H1 (cell line): ENCODE results near the gene VRK3. TPM values are rescaled to one million over a fixed set of nuclear protein-coding genes. Genes with fewer than 3 reads are reported as not detected.
A peak's percentile ranks its signal among the peaks of the same experiment; 100 is the strongest.

ENCODE experiments used
- KDM4A ChIP-seq: IDR thresholded peaks from one replicate; pipeline ENCODE4 v1.7.1; 2012; ENCODE audit warnings: low read depth, mild to moderate bottlenecking, moderate library complexity, low read length, inconsistent platforms; ENCODE audit not compliant: severe bottlenecking
- RAD21 ChIP-seq, 2 experiments: IDR thresholded peaks in 1 of 2; conservative IDR thresholded peaks in 1 of 2; 2 replicates each; pipeline ENCODE4 v1.6.1; 2011; ENCODE audit warnings: low read depth in 2 of 2, low read length in 2 of 2, improper control_type of control experiment in 1 of 2, inconsistent platforms in 1 of 2, mild to moderate bottlenecking in 1 of 2, moderate library complexity in 1 of 2
- SIN3A ChIP-seq, 2 experiments: IDR thresholded peaks in 1 of 2; conservative IDR thresholded peaks in 1 of 2; 2 replicates each; pipeline ENCODE4 v1.6.1; 2011 to 2012; ENCODE audit warnings: low read length in 2 of 2, improper control_type of control experiment in 1 of 2, low read depth in 1 of 2, mild to moderate bottlenecking in 1 of 2
- TEAD4 ChIP-seq: IDR thresholded peaks from 2 replicates; pipeline ENCODE4 v1.6.1; 2012; ENCODE audit warnings: low read depth, low read length, inconsistent platforms, mixed read lengths
- polyA plus RNA-seq, 7 experiments: library from polyadenylated mRNA; depleted of rRNA in 3 of 7; stranded (reverse) in 5 of 7; unstranded in 2 of 7; fragments of >200 nt in 5 of 7; fragments of 200-250 nt in 2 of 7; gene quantifications; 1 replicate in 5 of 7; 2 replicates in 1 of 7; 4 replicates in 1 of 7; pipeline versions ENCODE4 v1.2.1 to v1.2.3, GENCODE V29; 2011 to 2013; ENCODE audit warnings: missing spikeins in 2 of 7, mixed read lengths in 2 of 7
- total RNA-seq: library from RNA; stranded (reverse); fragmentation: NEBNext Ultra II Directional; extraction: Animal tissue kit (Norgen Biotek cat#: 25700); gene quantifications from 2 replicates; pipeline ENCODE4 v1.2.1, GENCODE V29; 2021
- TF ChIP-seq, protein P1 (sequence below), 3 experiments: IDR thresholded peaks; 1 replicate in 2 of 3; 2 replicates in 1 of 3; pipeline versions ENCODE4 v1.5.1 to v1.6.1; 2011; ENCODE audit warnings: low read length in 3 of 3, mild to moderate bottlenecking in 3 of 3, inconsistent platforms in 2 of 3, low read depth in 1 of 3, moderate library complexity in 1 of 3; ENCODE audit not compliant: insufficient read depth in 1 of 3; ENCODE audit errors: control extremely low read depth in 1 of 3
- TF ChIP-seq, protein P2 (sequence below): fragments of 300-600 bp; sonication (generic); IDR thresholded peaks from 2 replicates; pipeline ENCODE4 v1.7.1; 2012; ENCODE audit warnings: low read length, moderate library complexity, mild to moderate bottlenecking, inconsistent platforms; ENCODE audit not compliant: insufficient replicate concordance

Gene VRK3
- total and polyA plus RNA-seq, 2 of the 8 experiments (the other 6 are each of a cell fraction or from before 2014, with no cell fraction given) = 21.3 to 36.1 TPM

DNA sequence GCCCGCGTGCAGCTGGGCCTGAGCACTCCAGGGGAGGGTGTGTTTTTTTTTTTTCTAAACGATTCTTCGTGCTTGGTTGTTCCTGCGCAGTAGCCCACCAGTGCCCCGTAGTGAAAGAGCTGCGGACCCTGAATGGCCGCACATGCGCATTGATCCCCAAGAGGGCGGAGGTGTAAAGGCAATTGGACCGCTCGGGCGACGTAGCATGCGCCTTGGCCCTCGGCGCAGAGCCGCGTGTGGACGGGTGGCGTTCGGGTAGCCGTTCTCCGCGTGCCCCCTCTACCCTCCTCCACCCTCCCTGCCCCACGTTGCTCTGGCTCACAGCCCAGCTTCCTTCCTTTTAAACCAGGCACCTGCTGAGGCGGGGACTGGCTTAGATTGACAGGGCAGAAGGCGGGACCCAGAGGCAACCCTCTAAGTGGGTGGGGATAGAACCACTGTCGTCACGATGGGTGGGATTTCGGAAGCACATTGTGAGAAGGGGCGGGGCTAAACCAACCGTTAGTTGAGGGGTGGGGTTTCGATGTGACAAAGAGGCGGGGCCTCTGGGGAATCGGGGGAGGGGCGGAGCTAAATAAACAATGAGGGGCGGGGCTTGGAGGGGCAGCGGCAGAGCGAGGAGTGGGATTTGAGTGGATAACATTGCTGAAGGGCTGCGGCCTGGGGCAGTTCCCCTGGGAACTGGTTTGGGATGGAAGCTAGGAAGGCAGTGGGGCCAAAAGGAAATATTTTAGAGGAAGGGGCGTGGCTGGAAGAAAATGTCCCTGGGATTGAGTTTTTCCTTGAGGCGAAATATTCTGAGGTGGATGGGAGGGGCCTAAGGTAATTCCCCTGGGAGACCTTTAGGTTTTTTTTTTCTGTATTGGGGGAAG lies 95.3 kb downstream of the VRK3 start (continued):
- TF ChIP-seq, protein P1, sequence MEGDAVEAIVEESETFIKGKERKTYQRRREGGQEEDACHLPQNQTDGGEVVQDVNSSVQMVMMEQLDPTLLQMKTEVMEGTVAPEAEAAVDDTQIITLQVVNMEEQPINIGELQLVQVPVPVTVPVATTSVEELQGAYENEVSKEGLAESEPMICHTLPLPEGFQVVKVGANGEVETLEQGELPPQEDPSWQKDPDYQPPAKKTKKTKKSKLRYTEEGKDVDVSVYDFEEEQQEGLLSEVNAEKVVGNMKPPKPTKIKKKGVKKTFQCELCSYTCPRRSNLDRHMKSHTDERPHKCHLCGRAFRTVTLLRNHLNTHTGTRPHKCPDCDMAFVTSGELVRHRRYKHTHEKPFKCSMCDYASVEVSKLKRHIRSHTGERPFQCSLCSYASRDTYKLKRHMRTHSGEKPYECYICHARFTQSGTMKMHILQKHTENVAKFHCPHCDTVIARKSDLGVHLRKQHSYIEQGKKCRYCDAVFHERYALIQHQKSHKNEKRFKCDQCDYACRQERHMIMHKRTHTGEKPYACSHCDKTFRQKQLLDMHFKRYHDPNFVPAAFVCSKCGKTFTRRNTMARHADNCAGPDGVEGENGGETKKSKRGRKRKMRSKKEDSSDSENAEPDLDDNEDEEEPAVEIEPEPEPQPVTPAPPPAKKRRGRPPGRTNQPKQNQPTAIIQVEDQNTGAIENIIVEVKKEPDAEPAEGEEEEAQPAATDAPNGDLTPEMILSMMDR (IDR thresholded peaks at IDR 0.05; ENCODE audit: control extremely low read depth in 1 of 3, insufficient read depth in 1 of 3, low read depth in 1 of 3, low read length in 3 of 3) = no peak
- TF ChIP-seq KDM4A (no peak), RAD21 (IDR thresholded peaks at IDR 0.05 in 1 of 2, conservative IDR thresholded peaks at IDR 0.05 in 1 of 2; ENCODE audit: low read depth in 2 of 2, low read length in 2 of 2) (no peak), TEAD4 (no peak), SIN3A (conservative IDR thresholded peaks at IDR 0.05 in 1 of 2, IDR thresholded peaks at IDR 0.05 in 1 of 2; ENCODE audit: low read depth in 1 of 2, low read length in 2 of 2) (peak in 1 of 2 experiments; percentile 19; a peak in 2 of 4 replicates)
- TF ChIP-seq, protein P2, sequence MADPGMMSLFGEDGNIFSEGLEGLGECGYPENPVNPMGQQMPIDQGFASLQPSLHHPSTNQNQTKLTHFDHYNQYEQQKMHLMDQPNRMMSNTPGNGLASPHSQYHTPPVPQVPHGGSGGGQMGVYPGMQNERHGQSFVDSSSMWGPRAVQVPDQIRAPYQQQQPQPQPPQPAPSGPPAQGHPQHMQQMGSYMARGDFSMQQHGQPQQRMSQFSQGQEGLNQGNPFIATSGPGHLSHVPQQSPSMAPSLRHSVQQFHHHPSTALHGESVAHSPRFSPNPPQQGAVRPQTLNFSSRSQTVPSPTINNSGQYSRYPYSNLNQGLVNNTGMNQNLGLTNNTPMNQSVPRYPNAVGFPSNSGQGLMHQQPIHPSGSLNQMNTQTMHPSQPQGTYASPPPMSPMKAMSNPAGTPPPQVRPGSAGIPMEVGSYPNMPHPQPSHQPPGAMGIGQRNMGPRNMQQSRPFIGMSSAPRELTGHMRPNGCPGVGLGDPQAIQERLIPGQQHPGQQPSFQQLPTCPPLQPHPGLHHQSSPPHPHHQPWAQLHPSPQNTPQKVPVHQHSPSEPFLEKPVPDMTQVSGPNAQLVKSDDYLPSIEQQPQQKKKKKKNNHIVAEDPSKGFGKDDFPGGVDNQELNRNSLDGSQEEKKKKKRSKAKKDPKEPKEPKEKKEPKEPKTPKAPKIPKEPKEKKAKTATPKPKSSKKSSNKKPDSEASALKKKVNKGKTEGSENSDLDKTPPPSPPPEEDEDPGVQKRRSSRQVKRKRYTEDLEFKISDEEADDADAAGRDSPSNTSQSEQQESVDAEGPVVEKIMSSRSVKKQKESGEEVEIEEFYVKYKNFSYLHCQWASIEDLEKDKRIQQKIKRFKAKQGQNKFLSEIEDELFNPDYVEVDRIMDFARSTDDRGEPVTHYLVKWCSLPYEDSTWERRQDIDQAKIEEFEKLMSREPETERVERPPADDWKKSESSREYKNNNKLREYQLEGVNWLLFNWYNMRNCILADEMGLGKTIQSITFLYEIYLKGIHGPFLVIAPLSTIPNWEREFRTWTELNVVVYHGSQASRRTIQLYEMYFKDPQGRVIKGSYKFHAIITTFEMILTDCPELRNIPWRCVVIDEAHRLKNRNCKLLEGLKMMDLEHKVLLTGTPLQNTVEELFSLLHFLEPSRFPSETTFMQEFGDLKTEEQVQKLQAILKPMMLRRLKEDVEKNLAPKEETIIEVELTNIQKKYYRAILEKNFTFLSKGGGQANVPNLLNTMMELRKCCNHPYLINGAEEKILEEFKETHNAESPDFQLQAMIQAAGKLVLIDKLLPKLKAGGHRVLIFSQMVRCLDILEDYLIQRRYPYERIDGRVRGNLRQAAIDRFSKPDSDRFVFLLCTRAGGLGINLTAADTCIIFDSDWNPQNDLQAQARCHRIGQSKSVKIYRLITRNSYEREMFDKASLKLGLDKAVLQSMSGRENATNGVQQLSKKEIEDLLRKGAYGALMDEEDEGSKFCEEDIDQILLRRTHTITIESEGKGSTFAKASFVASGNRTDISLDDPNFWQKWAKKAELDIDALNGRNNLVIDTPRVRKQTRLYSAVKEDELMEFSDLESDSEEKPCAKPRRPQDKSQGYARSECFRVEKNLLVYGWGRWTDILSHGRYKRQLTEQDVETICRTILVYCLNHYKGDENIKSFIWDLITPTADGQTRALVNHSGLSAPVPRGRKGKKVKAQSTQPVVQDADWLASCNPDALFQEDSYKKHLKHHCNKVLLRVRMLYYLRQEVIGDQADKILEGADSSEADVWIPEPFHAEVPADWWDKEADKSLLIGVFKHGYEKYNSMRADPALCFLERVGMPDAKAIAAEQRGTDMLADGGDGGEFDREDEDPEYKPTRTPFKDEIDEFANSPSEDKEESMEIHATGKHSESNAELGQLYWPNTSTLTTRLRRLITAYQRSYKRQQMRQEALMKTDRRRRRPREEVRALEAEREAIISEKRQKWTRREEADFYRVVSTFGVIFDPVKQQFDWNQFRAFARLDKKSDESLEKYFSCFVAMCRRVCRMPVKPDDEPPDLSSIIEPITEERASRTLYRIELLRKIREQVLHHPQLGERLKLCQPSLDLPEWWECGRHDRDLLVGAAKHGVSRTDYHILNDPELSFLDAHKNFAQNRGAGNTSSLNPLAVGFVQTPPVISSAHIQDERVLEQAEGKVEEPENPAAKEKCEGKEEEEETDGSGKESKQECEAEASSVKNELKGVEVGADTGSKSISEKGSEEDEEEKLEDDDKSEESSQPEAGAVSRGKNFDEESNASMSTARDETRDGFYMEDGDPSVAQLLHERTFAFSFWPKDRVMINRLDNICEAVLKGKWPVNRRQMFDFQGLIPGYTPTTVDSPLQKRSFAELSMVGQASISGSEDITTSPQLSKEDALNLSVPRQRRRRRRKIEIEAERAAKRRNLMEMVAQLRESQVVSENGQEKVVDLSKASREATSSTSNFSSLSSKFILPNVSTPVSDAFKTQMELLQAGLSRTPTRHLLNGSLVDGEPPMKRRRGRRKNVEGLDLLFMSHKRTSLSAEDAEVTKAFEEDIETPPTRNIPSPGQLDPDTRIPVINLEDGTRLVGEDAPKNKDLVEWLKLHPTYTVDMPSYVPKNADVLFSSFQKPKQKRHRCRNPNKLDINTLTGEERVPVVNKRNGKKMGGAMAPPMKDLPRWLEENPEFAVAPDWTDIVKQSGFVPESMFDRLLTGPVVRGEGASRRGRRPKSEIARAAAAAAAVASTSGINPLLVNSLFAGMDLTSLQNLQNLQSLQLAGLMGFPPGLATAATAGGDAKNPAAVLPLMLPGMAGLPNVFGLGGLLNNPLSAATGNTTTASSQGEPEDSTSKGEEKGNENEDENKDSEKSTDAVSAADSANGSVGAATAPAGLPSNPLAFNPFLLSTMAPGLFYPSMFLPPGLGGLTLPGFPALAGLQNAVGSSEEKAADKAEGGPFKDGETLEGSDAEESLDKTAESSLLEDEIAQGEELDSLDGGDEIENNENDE = no peak
